Measurements from ENCODE around the gene ARMC9.
A peak's percentile ranks its signal among the peaks of the same experiment; 100 is the strongest.
"Not testable (repeated sequence)": the region's sequence is repeated elsewhere in the genome, so short reads cannot be mapped to it uniquely, and the experiment has no call there.

ARMC9 gene

DNA sequence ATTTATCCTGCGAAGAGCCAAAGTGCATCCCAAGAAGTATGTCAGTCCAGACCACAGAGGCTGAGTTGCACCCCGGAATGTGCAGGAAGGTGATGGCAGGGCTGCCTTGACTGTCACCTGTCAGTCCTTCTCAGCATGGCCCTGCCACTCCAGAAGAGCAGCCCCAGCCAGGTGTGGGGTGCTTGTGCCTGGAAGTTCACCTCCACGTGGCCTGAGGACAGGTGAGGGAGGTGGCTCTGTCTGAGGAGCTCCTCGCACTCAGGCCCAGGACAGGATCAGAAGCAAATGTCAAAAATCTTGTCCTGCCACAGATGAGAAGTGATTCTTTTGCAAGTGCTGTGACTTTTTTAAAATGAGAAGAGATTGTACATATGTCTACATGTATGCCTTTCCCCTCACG is 165.6 kb downstream of the ARMC9 start:
- no peak for DNase-seq (ENCODE audit: low spot score)

DNA sequence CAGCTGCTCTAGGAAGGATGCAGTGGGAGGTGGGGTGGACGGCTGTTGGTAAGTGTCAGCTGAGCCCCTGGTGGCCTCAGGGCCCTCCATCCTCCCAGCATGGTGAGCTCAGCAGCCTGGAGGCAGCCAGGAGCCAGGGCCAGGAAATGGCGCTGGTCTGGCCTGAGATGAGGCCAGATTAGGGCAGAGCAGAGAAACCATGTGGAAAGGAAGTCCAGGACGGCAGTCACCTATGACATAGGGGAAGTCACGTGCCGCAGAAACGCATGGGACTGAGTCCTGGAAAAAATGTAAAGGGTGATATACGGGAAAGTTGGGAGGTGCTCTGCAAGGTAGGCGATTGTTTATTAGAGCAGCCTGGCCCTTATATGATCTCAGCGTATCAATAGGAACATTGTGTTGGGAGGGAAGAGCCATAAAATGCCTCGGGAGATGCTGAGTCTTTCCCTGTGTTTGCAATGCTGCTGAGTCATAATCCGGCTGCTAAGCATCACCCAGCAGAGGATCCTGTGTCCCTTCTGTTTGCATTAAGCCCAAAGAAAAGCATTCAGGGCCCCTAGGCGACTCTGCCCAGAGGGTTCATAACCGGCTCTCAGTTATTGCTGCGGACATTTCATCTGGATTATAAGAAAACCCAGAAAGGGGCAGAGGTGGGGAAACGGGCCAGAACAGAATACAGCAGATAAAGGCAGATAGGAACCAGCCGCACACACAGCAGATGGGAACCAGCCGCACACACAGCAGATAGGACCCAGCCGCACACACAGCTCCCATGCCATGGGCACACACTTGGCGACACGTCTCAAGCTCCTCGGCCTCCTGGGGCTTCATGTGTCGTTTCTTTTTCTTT is 166.8 kb downstream of the ARMC9 start:
- DNase-seq (ENCODE audit: low spot score) = peak; percentile 97

DNA sequence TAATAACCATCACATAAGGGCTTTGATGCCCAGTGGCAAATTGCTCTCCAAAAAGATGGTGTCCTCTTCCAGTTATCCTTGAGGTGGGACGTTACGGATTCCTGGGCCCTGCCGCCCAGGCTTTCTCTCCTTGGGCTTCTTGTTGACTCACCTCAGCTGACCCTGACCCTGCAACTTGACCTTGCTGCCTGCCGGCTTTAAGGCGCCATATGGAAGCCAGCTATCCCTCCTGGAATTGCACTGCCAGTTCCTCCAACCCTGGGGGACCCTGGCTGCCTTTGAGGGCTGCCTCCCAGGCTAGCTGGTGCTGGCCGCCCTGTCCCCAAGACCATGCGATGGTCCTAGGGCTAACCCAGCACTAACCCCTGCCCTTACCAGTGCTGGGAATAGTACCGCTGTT is 168.7 kb downstream of the ARMC9 start:
- DNase-seq (ENCODE audit: low spot score) = no peak

DNA sequence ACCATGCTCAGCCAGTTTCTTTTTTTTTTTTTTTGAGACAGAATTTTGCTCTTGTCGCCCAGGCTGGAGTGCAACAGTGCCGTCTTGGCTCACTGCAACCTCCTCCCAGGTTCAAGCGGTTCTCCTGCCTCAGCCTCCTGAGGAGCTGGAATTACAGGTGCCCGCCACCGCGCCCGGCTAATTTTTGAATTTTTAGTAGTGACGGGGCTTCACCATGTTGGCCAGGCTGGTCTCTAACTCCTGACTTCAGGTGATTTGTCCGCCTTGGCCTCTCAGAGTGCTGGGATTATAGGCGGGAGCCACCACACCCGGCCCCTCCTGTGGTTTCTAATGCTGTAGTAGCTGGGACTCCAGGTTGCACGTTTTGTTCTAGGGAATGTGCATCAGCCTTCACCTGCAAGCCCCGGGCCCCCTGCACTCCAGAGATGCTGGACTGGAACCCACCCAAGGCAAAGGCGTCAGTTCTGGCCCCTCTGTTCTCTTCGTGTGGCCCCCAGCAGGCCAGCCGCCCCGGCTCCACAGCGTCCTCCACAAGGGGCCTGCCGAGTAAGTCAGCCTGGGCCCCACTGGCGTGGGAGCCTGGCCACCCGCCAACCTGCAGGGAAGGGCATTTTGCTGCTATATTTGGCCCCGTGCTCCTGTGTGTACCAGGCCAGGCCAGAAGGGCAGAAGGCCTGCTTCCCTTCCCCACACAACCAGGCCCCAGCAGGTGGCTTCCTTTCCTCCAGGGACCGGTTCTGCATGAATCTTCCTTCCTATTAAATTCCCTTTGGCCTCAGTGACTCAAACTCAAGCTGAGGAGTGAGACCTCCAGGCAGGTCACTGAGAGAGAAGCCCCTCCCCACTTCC is 171.4 kb downstream of the ARMC9 start:
- DNase-seq (ENCODE audit: low spot score) = no peak

DNA sequence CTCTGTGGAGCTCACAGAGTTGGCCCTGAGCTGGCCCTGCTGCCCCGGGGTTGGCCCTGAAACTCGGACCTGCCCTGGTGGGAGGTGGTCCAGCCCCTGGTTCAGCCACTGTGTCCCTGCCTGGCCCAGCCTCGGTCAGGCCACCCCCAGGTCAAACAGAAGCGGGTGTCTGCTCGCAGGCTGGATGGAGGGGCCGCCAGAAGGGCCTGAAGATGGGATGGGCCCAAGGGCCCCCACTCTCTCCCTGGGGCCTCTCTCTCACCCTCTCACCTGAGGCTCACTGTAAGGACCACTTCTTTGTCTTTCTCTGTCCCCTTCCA is 172.0 kb downstream of the ARMC9 start:
- DNase-seq (ENCODE audit: low spot score) = no peak

DNA sequence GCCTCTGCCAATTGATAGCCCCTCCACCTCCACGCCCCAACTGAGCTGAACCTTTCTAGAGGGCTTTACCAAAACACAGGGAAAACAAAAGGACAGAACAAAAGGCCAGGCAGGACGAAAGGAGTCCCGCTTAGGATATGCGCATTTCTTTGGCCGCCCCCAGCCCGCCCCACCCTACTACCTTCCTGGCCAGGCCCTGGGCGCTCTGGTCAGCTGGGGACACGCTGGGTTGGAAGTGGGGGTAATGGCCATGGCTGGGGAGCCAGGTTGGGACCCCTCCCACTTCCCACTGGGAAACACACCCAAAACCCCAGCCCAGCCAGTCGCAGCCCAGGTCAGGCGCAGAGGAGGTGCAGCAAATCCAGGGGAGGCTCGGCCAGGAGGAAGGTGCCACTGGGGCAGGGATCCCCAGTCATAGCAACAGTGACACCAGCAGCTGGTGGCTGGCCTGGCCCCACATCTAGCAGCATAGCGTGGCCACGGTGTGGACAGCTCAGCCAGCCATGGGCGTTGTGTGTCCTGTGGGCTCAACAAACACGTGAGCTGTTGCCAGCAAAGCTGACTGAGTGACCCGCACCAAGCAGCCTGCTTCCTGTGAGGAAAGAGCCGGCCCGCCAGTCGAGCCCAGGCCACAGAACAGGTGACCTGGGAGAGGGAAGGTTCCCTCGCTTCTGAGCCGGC is 172.5 kb downstream of the ARMC9 start:
- DNase-seq (ENCODE audit: low spot score) = no peak

DNA sequence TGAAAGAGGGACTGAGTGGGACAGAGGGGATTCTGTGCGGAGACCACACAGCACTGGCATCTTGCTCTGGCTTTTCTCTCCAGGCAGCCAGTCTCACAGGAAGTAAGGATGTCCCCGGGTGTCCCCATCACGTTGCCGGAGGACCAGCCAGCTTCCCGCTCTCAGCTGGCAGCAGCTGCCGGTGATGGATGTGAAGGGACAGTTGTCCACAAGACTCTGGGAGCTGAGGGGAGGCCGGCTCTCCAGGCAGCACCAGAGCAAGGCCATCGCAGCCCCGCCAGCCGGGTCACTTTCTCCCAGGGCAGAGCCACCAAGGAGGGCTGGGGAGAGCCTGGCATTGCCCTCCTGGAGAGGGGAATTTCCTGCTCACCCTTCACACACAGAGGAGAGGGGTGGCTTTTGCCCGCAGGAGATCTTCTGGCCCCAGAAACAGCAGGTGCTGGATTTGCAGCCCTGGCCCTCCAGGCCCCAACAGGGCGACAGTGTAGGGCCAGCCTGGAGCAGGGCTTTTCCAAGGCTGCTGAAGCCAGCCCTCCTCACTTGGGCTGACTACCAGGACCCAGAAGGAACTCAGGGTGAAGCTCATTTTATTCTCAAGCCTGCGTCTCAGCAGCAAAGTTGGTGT is 173.1 kb downstream of the ARMC9 start:
- DNase-seq (ENCODE audit: low spot score) = no peak

DNA sequence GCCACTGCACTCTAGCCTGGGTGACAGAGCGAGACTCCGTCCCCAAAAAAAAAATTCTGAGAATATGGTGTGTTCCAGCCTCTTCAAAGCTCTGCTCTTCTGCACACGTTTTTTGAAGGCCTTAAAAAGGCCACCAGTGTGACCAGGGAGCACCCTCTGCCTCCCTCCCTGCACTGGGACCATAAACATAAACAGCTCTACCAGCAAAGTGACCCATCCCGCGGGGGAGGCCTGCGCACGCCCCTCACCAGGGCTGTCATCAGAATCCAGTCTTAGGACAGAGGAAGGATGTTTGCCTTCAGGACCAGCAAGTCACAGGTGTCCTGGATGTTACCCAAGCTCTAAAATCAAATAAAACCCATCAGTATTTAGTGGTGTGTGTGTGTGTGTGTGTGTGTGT is 173.9 kb downstream of the ARMC9 start:
- no peak for DNase-seq (ENCODE audit: low spot score)

DNA sequence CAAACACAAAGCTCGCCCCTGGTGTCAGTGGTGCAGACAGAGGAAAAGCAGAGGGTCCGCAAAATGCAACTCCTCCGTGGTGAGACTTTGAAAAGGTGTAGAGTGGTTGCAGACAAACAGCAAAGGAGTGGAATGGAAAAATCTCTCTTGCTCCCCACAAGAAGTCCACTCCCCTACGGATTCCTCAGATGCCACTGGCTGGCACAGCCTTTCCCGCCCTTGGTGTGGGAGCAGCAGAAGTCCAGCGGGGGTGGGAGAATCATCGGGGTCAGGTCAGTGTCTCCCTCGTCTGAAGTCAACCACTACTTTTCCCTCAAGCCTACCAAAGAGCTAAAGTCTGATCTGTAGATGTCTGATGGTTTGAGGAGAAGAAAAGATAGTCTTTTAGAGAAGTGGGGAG is 174.8 kb downstream of the ARMC9 start:
- DNase-seq (ENCODE audit: low spot score) = no peak

DNA sequence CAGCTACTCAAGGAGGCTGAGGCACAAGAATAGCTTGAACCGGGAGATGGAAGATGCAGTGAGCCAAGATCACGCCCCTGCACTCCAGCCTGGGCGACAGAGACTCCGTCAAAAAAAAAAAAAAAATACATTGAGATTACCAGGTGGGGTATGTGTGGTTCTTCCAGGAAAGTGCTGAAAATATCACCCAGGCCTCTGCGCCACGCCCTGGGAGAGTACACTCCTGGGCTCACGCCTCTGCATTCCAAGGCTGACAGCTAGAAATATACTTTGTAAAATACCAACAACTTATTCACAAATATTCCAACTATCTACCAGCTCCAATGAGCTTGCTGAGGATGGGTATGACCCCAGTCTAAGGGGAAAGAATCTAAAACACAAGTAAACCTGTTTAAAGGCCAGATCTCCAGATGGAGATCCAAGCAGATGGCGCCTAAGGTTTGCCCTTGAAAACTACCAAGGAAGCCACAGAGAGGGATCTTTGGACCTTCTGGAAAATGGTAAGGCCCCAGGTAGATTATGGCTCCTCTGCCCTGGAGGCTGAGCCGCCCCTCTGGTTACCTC is 175.4 kb downstream of the ARMC9 start:
- no peak for DNase-seq (ENCODE audit: low spot score)

DNA sequence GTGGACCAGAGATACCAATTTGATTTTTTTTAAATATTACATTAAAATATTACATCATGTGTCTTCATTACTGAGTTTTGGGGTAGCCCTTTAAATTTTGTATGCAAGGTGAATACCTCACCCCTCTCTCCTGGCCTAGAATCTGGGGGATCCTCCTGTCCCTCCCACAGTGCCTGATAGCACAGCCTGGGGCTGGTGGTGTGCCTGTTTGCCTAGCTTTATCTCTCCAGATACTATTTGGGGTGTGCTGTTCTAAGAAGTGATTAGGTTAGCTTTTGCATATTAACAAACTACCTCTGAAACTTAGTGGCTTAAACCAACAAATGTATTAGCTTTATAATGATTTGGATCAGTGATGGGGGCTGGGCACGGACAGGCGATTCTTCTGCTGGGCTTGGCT is 176.3 kb downstream of the ARMC9 start:
- no peak for DNase-seq (ENCODE audit: low spot score)

DNA sequence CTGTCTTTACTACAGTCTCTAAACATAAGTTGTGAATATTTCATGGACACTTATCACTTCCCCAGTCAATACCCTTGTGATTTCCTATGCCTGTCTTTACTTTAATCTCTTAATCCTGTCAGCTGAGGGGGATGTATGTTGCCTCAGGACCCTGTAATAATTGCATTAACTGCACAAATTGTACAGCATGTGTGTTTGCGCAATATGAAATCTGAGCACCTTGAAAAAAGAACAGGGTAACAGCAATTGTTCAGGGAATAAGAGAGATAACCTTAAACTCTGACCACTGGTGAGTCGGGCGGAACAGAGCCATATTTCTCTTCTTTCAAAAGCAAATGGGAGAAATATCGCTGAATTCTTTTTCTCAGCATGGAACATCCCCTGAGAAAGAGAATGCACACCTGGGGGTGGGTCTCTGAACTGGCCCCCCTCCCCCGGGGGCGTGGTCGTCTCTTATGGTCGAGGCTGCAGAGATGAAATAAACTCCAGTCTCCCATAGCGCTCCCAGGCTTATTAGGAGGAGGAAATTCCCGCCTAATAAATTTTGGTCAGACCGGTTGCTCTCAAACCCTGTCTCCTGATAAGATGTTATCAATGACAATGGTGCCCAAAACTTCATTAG is 177.7 kb downstream of the ARMC9 start:
- DNase-seq (ENCODE audit: low spot score) = not testable (repeated sequence)

DNA sequence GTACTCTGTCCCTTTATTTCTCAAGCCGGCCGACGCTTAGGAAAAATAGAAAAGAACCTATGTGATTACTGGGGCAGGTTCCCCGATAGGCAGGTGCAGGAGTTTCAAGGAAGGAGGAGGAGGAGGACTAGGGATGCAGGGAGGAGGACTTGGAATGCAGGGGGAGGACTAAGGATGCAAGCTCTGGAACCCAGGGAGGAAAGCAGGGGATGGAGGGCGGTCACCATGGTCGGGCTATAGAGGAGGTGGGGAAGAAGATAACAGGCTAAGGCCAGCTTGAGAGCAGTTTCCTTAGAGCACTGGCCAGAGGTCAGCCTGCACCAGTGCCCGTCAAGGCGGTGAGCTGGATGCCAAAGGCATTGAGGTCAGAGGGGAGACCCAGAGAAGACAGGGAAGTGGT is 178.4 kb downstream of the ARMC9 start:
- DNase-seq (ENCODE audit: low spot score) = no peak

DNA sequence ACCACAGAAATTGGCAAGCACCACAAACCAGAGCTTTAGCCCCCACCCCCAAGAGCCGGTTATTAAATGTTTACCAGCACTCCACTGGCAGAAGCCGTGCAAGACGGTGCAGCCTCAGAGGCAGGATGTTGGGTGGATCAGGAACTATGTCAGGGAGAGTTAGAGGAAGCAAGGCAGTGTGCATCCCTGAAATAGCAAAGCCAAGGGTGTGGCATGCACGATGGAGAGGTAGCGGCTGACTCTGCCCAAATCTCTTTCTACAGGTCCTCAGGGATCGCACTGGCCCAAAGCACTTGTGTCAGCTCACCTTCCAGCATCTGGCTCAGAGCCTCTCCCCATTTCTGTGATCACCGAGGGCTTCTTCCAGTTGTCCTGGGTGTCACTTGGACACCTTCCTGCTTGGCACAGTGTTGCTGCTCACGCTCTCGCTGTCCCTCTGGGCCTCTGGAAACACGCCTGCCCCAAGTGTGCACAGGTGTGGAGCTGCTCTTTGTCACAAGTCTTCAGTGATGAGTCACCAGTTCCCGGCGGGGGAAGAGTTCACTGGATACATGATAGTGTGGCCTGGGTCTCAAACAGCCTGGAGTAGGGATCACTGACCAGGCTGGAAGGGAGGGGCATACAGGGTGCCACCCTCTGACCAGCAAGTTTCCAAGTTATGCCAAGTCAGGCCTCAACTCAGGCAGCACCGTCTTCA is 179.7 kb downstream of the ARMC9 start:
- no peak for DNase-seq (ENCODE audit: low spot score)

DNA sequence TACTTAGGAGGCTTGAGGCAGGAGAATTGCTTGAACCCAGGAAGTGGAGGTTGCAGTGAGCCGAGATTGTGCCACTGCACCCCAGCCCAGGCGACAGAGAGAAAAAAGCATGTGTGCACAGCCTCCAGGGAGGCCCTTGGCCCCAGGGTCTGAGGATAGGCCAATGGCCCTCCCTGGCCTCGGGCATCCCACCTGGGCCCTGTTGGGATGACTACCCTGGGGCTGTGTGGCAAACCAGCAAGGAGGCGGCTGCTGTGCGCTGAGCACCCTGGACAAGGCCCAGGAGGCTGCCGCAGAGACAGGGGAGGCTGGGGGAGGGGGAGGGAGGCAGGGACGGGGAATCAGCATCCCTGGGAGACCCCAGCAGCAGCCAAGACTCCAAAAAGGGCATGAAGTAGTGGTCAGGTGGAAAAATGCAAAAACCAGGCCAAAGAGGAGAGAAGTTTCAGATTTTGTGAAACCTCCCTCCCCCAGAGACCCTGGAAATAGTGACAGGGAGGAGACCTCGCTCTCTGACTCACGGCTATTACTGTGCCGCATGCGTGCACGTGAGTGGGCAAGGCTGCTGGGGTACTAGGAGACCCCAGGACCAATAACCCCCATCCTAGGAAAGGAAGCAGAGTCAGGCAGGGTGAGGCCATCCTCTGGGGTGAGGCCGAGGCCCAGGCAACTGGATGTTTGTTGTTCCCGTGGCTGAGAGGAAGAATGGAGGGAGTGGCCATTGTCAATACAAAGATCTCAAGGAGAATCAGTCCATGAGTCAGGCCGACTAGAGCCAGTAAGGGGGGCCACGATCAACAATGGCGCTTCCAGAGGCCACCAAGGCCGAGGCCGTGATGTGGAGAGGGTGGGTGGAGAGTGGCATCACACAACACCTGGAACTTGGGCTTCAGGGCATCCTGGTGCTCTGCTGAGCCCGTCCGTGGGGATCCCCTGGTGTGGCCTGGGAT is 181.1 kb downstream of the ARMC9 start:
- DNase-seq (ENCODE audit: low spot score) = no peak

DNA sequence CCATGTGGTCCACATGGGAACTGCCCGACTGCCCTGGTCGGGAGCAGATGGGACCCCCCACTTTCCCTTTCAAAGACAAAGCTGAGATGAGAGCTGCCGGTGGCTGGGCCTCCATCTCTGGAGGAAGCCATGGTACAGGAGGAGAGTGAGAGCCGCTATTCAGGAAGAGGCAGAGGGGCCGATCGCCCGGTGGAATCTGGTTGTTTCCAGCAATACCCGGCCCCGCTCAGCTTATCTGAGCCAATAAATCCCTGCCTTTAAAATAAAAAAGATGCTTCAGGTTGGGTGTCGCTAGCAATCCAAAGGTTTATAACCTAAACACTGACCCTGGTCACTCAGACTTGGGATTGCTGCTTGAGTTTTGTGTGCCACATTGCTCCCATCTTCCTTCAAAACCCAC is 181.9 kb downstream of the ARMC9 start:
- no peak for DNase-seq (ENCODE audit: low spot score)

DNA sequence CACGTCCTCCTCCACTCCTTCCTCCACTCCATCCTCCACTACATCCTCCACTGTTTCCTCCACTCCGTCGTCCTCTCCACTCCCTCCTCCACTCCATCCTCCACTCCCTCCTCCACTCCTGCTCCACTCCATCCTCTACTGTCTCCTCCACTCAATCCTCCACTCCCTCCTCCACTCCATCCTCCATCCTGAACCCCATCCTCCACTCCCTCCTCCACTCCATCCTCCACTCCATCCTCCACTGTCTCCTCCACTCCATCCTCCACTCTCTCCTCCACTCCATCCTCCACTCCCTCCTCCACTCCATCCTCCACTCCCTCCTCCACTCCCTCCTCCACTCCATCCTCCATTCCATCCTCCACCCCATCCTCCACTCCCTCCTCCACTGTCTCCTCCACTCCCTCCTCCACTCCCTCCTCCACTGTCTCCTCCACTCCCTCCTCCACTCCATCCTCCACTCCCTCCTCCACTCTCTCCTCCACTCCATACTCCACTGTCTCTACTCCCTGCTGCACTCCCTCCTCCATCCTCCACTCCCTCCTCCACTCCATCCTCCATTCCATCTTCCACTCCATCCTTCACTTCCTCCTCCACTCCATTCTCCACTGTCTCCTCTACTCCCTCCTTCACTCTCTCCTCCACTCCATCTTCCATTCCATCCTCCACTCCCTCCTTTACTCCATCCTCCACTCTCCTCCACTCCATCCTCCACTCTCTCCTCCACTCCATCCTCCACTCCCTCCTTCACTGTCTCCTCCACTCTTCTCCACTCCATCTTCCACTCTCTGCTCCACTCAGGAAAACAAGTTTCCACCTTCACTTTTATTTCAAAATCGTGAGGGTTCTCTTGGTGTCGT is 182.8 kb downstream of the ARMC9 start:
- no peak for DNase-seq (ENCODE audit: low spot score)

DNA sequence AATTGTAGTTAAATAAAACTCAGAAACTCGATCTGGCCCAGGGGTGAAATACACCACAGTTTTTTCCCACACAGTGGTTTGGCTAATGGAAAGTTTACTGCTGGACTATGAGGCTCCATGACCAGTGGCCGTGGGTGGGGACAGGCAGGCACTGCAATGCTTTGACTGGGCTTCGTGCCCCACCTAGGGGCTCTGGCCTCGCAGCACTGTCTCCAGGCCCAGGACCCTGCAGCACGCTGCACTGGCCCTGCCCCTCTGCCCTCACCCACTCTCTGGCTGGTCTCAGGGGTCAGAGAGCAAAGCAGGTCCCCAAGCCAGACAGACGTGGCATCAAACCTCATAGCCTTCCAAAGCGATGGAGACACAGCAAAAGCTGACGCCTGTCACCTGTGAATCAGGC is 183.7 kb downstream of the ARMC9 start:
- DNase-seq (ENCODE audit: low spot score) = no peak
